Measurements from ENCODE around the gene TNIK. TPM values are rescaled to one million over a fixed set of nuclear protein-coding genes. Genes with fewer than 3 reads are reported as not detected.
A peak's percentile ranks its signal among the peaks of the same experiment; 100 is the strongest.
"Not testable (repeated sequence)": the region's sequence is repeated elsewhere in the genome, so short reads cannot be mapped to it uniquely, and the experiment has no call there.

The TNIK gene
- polyA plus RNA-seq, 1 donor = 32.3 TPM

DNA sequence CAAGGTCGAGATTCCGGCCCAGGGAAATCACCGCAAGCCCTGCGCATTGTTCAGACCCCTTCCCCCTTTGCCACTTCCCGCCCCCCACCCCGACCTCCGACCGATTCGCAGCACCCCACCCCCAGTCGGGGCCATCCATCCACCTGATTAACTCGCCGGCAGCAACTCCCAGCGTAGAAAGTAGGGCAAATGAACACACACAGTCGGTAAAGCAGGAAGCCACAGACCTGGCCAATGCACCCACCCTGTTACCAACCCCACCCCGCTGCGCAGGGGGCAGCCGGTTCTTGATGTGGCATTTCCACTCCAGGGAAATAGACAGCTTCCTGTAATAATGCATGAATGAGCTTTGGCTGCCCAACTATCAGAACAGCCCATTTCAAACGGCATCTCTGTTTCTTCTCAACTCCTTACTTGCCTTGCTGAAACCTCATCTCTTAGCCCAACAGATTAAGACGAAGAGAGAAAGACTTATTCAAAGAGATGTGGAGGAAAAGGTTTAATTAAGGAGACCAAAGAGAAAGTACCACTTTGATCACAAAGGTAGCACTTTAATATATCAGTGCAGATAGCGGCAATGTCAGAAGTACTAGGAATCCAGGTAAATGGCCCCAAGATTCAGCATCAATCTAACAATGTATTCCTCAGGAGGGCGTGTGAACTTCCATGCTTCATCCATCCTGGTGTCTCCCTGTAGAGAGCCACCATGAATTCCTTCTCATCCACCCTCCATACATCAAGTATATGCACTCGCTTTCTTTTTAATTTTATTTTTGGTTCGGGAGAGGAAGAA, 1.9 kb downstream of the TNIK start:
- peak in 1 of 2 donors; percentile 62 for DNase-seq
- no peaks in the 10 kb centered on the region for H3K36me3 ChIP-seq (ENCODE audit: control insufficient read depth, insufficient read depth, low read length)
- peaks cover 2% of the 10 kb centered on the region for H3K27me3 ChIP-seq (ENCODE audit: control insufficient read depth, insufficient read depth, low read length)
- peak overlapping the region; percentile 75 for H3K4me3 ChIP-seq (ENCODE audit: low read length)
- H3K9me3 ChIP-seq (ENCODE audit: control insufficient read depth, low read depth, low read length) = no peaks in the 10 kb centered on the region
- peak overlapping the region; percentile 79 for H3K27ac ChIP-seq (ENCODE audit: low read length)
- H3K4me1 ChIP-seq (ENCODE audit: control insufficient read depth, insufficient read depth, low read length) = peaks cover 20% of the 10 kb centered on the region
- WGBS (ENCODE audit: insufficient coverage, low lambda C conversion rate) = no CpG with 5 or more reads among the region's 23 CpGs

GRCh38 chr3:171457607-171458061, 2.6 kb downstream of the TNIK start:
- H3K36me3 ChIP-seq (ENCODE audit: control insufficient read depth, insufficient read depth, low read length) = no peaks in the 10 kb centered on the region
- H3K4me1 ChIP-seq (ENCODE audit: control insufficient read depth, insufficient read depth, low read length) = peaks cover 21% of the 10 kb centered on the region
- DNase-seq = peak; percentile 46 to 69
- H3K27me3 ChIP-seq (ENCODE audit: control insufficient read depth, insufficient read depth, low read length) = peaks cover 2% of the 10 kb centered on the region
- WGBS (ENCODE audit: insufficient coverage, low lambda C conversion rate) = no CpG with 5 or more reads among the region's 7 CpGs
- H3K4me3 ChIP-seq (ENCODE audit: low read length) = peak overlapping the region; percentile 75
- H3K27ac ChIP-seq (ENCODE audit: low read length) = peak overlapping the region; percentile 79
- H3K9me3 ChIP-seq (ENCODE audit: control insufficient read depth, low read depth, low read length) = no peaks in the 10 kb centered on the region

- Histone ChIP-seq H3K27ac (ENCODE audit: low read length) (peak overlapping the region; percentile 79), H3K4me3 (ENCODE audit: low read length) (peak overlapping the region; percentile 75)
Measured at GRCh38 chr3:171456765-171457606, 3.2 kb downstream of the TNIK start.

GRCh38 chr3:171455603-171456550, 4.3 kb downstream of the TNIK start:
- no peaks in the 10 kb centered on the region for H3K36me3 ChIP-seq (ENCODE audit: control insufficient read depth, insufficient read depth, low read length)

More at GRCh38 chr3:171456765-171457606, 3.2 kb downstream of the TNIK start:
- WGBS (ENCODE audit: insufficient coverage, low lambda C conversion rate) = 70% methylated on average over 4 of the region's 6 CpGs
- DNase-seq = no peak
- no peaks in the 10 kb centered on the region for H3K9me3 ChIP-seq (ENCODE audit: control insufficient read depth, low read depth, low read length)
- H3K27me3 ChIP-seq (ENCODE audit: control insufficient read depth, insufficient read depth, low read length) = no peaks in the 10 kb centered on the region
- no peaks in the 10 kb centered on the region for H3K36me3 ChIP-seq (ENCODE audit: control insufficient read depth, insufficient read depth, low read length)
- H3K4me1 ChIP-seq (ENCODE audit: control insufficient read depth, insufficient read depth, low read length) = peaks cover 21% of the 10 kb centered on the region

DNA sequence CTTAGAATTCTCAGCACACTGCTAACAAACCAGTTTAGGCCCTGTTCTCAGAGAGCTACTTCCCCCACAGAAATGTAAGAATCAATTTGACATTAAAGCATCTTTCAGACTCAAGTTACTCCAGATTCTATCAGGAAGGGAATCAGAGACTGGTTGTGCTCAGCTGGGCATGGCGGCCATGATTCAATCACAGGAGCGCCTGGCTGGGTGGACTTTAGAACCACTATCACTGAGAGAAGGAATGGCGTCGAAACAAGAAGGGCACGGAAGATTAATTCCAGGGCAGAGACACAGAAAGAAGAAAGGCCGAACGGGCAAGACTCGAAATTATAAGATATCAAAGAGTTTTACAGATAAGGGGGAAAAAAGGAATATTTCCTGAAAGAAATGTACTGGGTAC, 6.2 kb downstream of the TNIK start:
- Histone ChIP-seq H3K4me1 (ENCODE audit: control insufficient read depth, insufficient read depth, low read length) (peaks cover 21% of the 10 kb centered on the region), H3K27me3 (ENCODE audit: control insufficient read depth, insufficient read depth, low read length) (no peaks in the 10 kb centered on the region), H3K4me3 (ENCODE audit: low read length) (no peak overlapping the region), H3K36me3 (ENCODE audit: control insufficient read depth, insufficient read depth, low read length) (no peaks in the 10 kb centered on the region), H3K9me3 (ENCODE audit: control insufficient read depth, low read depth, low read length) (no peaks in the 10 kb centered on the region), H3K27ac (ENCODE audit: low read length) (peak overlapping the region; percentile 72)
- peak; percentile 75 to 87 for DNase-seq
- WGBS (ENCODE audit: insufficient coverage, low lambda C conversion rate) = 20% methylated on average over 1 of the region's 8 CpGs

More at GRCh38 chr3:171455603-171456550, 4.3 kb downstream of the TNIK start:
- Histone ChIP-seq H3K4me3 (ENCODE audit: low read length) (no peak overlapping the region), H3K27ac (ENCODE audit: low read length) (no peak overlapping the region), H3K9me3 (ENCODE audit: control insufficient read depth, low read depth, low read length) (no peaks in the 10 kb centered on the region), H3K27me3 (ENCODE audit: control insufficient read depth, insufficient read depth, low read length) (no peaks in the 10 kb centered on the region), H3K4me1 (ENCODE audit: control insufficient read depth, insufficient read depth, low read length) (peaks cover 21% of the 10 kb centered on the region)
- DNase-seq = no peak
- WGBS (ENCODE audit: insufficient coverage, low lambda C conversion rate) = no CpG with 5 or more reads among the region's 5 CpGs

DNA sequence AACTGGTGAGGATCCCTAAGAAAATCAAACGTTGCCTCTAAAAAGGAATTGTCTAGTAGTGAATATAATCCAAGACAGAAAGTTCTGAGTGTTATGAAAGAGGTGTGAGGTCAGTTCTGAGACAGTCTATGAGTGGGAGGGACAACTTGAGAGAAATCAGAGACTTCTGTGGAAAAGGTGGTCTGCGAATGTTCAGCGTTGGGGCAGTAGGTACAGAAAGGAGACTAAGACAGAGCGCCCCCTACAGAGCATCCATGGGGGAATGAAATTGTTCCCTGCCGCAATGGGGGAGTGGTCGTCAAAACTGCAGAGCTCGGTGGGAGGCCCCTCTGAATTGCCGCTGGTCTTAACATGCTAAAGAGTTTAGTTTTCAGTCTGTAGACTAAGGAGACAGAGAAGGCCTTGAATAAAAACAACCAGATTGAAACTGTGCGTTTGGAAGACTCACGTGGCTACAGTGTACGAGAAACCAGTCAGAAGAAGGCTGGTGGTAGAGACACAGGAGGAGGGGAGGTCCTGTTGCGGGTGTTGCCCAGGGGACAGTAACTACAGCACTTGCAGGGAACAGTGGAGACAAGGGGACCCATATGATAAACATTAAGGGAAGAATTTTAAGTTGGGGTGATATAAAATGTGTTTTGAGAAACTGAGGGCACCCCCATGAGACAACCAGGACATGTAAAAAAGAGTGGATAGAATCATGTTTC, 6.9 kb downstream of the TNIK start:
- Histone ChIP-seq H3K4me3 (ENCODE audit: low read length) (no peak overlapping the region), H3K36me3 (ENCODE audit: control insufficient read depth, insufficient read depth, low read length) (no peaks in the 10 kb centered on the region), H3K27me3 (ENCODE audit: control insufficient read depth, insufficient read depth, low read length) (no peaks in the 10 kb centered on the region), H3K9me3 (ENCODE audit: control insufficient read depth, low read depth, low read length) (no peaks in the 10 kb centered on the region), H3K4me1 (ENCODE audit: control insufficient read depth, insufficient read depth, low read length) (peaks cover 21% of the 10 kb centered on the region), H3K27ac (ENCODE audit: low read length) (peak overlapping the region; percentile 72)
- DNase-seq = no peak
- 40% methylated on average over 1 of the region's 12 CpGs for WGBS (ENCODE audit: insufficient coverage, low lambda C conversion rate)

DNA sequence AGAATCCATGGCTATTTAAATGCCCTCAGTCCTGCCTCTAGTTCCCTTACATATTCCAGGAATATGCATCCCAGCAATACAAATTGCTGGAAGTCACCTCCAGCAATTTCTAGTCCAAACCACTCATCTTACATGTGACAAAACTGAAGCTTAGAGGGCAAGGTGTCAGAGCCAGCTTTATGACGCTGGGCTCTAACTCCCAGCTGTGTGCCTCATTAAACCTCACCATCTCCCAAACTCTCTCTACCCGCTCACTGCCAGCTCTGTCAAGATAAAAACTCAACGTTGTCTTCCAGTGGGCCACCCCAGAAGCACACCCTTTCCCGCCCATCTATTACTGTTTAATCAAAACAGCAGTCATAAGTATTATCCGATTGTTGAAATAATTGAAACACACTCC, 7.9 kb downstream of the TNIK start:
- Histone ChIP-seq H3K36me3 (ENCODE audit: control insufficient read depth, insufficient read depth, low read length) (no peaks in the 10 kb centered on the region), H3K27me3 (ENCODE audit: control insufficient read depth, insufficient read depth, low read length) (no peaks in the 10 kb centered on the region), H3K9me3 (ENCODE audit: control insufficient read depth, low read depth, low read length) (no peaks in the 10 kb centered on the region), H3K4me3 (ENCODE audit: low read length) (no peak overlapping the region), H3K4me1 (ENCODE audit: control insufficient read depth, insufficient read depth, low read length) (peaks cover 17% of the 10 kb centered on the region), H3K27ac (ENCODE audit: low read length) (no peak overlapping the region)
- whole genome bisulfite sequencing (ENCODE audit: insufficient coverage, low lambda C conversion rate) = no CpG with 5 or more reads among the region's 5 CpGs
- no peak for DNase-seq

DNA sequence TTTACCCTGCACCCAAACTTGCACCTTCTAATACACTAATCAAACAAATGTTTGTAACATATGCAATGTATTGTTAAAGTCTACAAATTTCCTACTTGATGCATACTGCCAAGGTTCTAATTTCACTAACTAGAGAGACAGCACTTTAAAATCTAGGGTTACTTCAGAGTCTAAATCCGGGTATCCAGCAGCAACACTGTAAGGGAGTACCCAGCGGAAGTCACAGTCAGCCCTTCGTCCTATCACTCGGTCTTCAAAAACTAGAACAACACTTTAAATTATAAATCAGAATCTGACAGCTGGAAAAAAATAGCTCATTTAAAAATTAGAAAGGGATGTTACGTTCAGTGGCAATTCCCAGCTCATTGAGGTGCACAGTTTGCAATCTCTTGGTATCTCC, 8.3 kb downstream of the TNIK start:
- DNase-seq = no peak
- no peaks in the 10 kb centered on the region for H3K36me3 ChIP-seq (ENCODE audit: control insufficient read depth, insufficient read depth, low read length)
- H3K4me3 ChIP-seq (ENCODE audit: low read length) = no peak overlapping the region
- H3K27me3 ChIP-seq (ENCODE audit: control insufficient read depth, insufficient read depth, low read length) = no peaks in the 10 kb centered on the region
- no peaks in the 10 kb centered on the region for H3K9me3 ChIP-seq (ENCODE audit: control insufficient read depth, low read depth, low read length)
- peaks cover 13% of the 10 kb centered on the region for H3K4me1 ChIP-seq (ENCODE audit: control insufficient read depth, insufficient read depth, low read length)
- whole genome bisulfite sequencing (ENCODE audit: insufficient coverage, low lambda C conversion rate) = 100% methylated on average over 1 of the region's 5 CpGs
- no peak overlapping the region for H3K27ac ChIP-seq (ENCODE audit: low read length)

DNA sequence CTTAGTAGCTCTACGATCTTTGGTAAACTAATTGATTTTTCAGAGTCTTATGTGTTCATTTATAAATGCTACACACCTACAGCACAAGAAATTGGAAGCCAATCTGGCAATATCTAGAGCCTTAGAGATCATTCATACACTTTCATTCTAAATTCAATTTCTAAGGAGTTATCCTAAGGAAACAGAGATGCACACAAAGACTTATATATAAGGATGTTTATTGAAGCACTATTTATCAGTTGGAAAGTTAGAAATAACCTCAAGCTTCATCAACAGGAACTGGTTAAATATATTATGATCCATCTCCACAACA, 12.7 kb downstream of the TNIK start:
- H3K4me1 ChIP-seq (ENCODE audit: control insufficient read depth, insufficient read depth, low read length); H3K9me3 ChIP-seq (ENCODE audit: control insufficient read depth, low read depth, low read length); H3K36me3 ChIP-seq (ENCODE audit: control insufficient read depth, insufficient read depth, low read length); H3K27me3 ChIP-seq (ENCODE audit: control insufficient read depth, insufficient read depth, low read length); DNase-seq; H3K27ac ChIP-seq (ENCODE audit: low read length); H3K4me3 ChIP-seq (ENCODE audit: low read length): not testable (repeated sequence)
- WGBS (ENCODE audit: insufficient coverage, low lambda C conversion rate) = no CpG with 5 or more reads among the region's 1 CpG

Measured in large intestine (tissue), 3 donors.